Measurements from ENCODE around the gene STEAP4. TPM values are rescaled to one million over a fixed set of nuclear protein-coding genes. Genes with fewer than 3 reads are reported as not detected.

The STEAP4 gene
- polyA plus RNA-seq, 2 of the 4 experiments (the other 2 are of a cell fraction) = not detected

DNA sequence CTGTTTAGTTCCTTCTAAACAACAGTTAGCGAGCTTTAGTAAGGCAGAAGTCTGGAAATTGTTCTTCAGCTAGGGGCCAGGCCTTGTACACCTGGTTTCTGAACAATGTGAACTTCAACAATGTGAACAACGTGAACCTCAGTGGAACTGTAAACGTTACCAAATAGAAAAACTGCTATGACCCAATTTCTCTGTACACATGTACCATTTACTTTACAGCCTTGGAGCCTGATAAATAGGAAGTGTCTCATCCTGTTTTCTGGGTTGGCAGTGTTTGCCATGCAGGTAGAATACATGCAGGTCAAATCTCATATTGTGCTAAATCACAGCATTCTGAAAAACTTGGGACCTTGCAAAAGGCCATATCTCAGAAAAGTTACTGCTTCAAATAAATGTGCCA, 1.6 kb downstream of the STEAP4 start:
- ChIA-PET POLR2A (no interaction called here), CTCF (no interaction called here)
- FAIRE-seq (no peak), ATAC-seq (no peak), DNase-seq (ENCODE audit: low read depth in 1 of 2, low spot score in 1 of 2) (no peak)
- Histone ChIP-seq H3K4me3 (no peak overlapping the region), H3K9me3 (no peaks in the 10 kb centered on the region), H3K4me1 (no peaks in the 10 kb centered on the region), H3K27ac (no peak overlapping the region), H3K4me2 (no peak overlapping the region)
- WGBS (ENCODE audit: missing lambda C conversion rate) = 63% methylated on average over 3 of the region's 3 CpGs
- TF ChIP-seq HOXA7 (CRISPR knock-in tag; IDR thresholded peaks at IDR 0.05) = no peak
- TF ChIP-seq RARB (CRISPR knock-in tag; IDR thresholded peaks at IDR 0.05) = no peak
- no peak for TF ChIP-seq MYC (IDR thresholded peaks at IDR 0.05; ENCODE audit: borderline replicate concordance, low read length)
- TF ChIP-seq, protein P1, sequence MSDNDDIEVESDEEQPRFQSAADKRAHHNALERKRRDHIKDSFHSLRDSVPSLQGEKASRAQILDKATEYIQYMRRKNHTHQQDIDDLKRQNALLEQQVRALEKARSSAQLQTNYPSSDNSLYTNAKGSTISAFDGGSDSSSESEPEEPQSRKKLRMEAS (IDR thresholded peaks at IDR 0.05) = no peak
- no peak for TF ChIP-seq ZNF302 (CRISPR knock-in tag; IDR thresholded peaks at IDR 0.05)
- TF ChIP-seq ESRRA (IDR thresholded peaks at IDR 0.05; ENCODE audit: borderline replicate concordance, low read length) = no peak
- no peak for TF ChIP-seq MAZ (IDR thresholded peaks at IDR 0.05; ENCODE audit: borderline replicate concordance, low read depth, low read length)
- TF ChIP-seq, protein P2, sequence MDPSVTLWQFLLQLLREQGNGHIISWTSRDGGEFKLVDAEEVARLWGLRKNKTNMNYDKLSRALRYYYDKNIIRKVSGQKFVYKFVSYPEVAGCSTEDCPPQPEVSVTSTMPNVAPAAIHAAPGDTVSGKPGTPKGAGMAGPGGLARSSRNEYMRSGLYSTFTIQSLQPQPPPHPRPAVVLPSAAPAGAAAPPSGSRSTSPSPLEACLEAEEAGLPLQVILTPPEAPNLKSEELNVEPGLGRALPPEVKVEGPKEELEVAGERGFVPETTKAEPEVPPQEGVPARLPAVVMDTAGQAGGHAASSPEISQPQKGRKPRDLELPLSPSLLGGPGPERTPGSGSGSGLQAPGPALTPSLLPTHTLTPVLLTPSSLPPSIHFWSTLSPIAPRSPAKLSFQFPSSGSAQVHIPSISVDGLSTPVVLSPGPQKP (IDR thresholded peaks at IDR 0.05; ENCODE audit: low read depth, low read length) = no peak
- TF ChIP-seq CHD2 (IDR thresholded peaks at IDR 0.05; ENCODE audit: low read length, partially characterized antibody) = no peak
- TF ChIP-seq HOXB5 (CRISPR knock-in tag; IDR thresholded peaks at IDR 0.05) = no peak
- no peak for TF ChIP-seq ZC3H11A (IDR thresholded peaks at IDR 0.05)
- TF ChIP-seq, protein P3, sequence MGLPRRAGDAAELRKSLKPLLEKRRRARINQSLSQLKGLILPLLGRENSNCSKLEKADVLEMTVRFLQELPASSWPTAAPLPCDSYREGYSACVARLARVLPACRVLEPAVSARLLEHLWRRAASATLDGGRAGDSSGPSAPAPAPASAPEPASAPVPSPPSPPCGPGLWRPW (IDR thresholded peaks at IDR 0.05) = no peak
- no peak for TF ChIP-seq JUN (IDR thresholded peaks at IDR 0.05)

DNA sequence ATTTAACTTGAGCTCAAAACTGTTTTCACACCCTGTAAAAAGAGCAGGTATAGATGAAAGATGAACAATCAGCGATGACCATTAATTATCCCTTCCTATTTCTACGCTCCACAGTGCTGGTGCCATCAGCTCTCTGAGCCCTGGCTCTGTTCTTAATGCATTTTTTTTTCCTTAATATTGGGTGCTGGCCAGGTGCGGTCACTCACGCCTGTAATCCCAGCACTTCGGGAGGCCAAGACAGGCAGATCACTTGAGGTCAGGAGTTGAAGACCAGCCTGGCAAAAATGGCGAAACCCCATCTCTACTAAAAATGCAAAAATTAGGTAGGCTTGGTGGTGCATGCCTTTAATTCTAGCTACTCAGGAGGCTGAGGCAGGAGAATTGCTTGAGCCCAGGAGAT, 4.2 kb downstream of the STEAP4 start:
- no peak for FAIRE-seq
- no peak overlapping the region for H3K27ac ChIP-seq
- DNase-seq (ENCODE audit: low read depth in 1 of 2, low spot score in 1 of 2) = no peak
- H3K4me3 ChIP-seq = no peak overlapping the region
- no peak overlapping the region for H3K4me2 ChIP-seq
- no peak for ATAC-seq
- ChIA-PET POLR2A (no interaction called here), CTCF (interaction anchor here (0.7 to 0.9 kb wide), 2 partner anchors 9 to 15 kb away, joined by 3 to 4 read pairs; no protein-coding TSS in a partner anchor)
- H3K4me1 ChIP-seq = no peaks in the 10 kb centered on the region
- no peaks in the 10 kb centered on the region for H3K9me3 ChIP-seq
- TF ChIP-seq ZFP36 (IDR thresholded peaks at IDR 0.05; ENCODE audit: borderline replicate concordance, partially characterized antibody) (no peak), HOXA7 (CRISPR knock-in tag; IDR thresholded peaks at IDR 0.05) (no peak), JUNB (IDR thresholded peaks at IDR 0.05) (no peak), RFX5 (IDR thresholded peaks at IDR 0.05) (no peak), PHF8 (IDR thresholded peaks at IDR 0.05; ENCODE audit: borderline replicate concordance, low read depth) (no peak), HEYL (CRISPR knock-in tag; IDR thresholded peaks at IDR 0.05) (no peak), HOXB13 (CRISPR knock-in tag; IDR thresholded peaks at IDR 0.05; ENCODE audit: low read depth) (no peak)
- 48% methylated on average over 6 of the region's 6 CpGs for whole genome bisulfite sequencing (ENCODE audit: missing lambda C conversion rate)

DNA sequence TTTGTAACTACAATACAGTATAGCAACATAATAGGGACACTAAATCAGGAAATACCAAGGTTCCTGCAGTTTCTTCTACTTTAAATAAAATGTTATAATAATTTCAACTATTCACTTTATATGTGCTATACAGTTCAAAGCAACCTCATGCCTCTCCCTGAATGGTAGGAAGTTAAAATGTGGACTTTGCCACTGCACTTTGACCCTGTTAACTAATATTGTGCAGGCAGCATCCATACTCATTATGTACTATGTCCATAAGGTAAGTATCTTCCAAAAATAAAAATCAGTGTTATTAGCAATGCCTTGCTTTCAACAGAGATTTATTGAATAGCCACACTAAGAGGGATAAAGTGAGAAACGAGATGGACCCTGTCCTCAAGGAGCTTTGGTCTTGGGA, 4.8 kb downstream of the STEAP4 start:
- CTCF ChIA-PET = no interaction called here
- Histone ChIP-seq H3K4me1 (no peaks in the 10 kb centered on the region), H3K4me3 (no peak overlapping the region), H3K4me2 (no peak overlapping the region), H3K9me3 (no peaks in the 10 kb centered on the region), H3K27ac (no peak overlapping the region)
- ATAC-seq (no peak), FAIRE-seq (no peak), DNase-seq (ENCODE audit: low read depth in 1 of 2, low spot score in 1 of 2) (no peak)
- POLR2A ChIA-PET = no interaction called here
- 3% methylated on average over 1 of the region's 1 CpG for WGBS (ENCODE audit: missing lambda C conversion rate)
- TF ChIP-seq RFX5 (IDR thresholded peaks at IDR 0.05) (no peak), POLR2A (IDR thresholded peaks at IDR 0.05; ENCODE audit: low read length) (no peak), EHMT2 (IDR thresholded peaks at IDR 0.05; ENCODE audit: low read depth) (no peak), ZFP36 (IDR thresholded peaks at IDR 0.05; ENCODE audit: borderline replicate concordance, partially characterized antibody) (no peak), RARB (CRISPR knock-in tag; IDR thresholded peaks at IDR 0.05) (no peak), CEBPB (IDR thresholded peaks at IDR 0.05) (no peak), EHF (CRISPR knock-in tag; IDR thresholded peaks at IDR 0.05) (no peak), MYC (IDR thresholded peaks at IDR 0.05; ENCODE audit: borderline replicate concordance, low read length) (no peak), FOSB (CRISPR knock-in tag; IDR thresholded peaks at IDR 0.05) (no peak), JUNB (IDR thresholded peaks at IDR 0.05) (no peak), BHLHE40 (IDR thresholded peaks at IDR 0.05; ENCODE audit: low read depth, low read length) (no peak), HOXB5 (CRISPR knock-in tag; IDR thresholded peaks at IDR 0.05) (no peak), CHD2 (IDR thresholded peaks at IDR 0.05; ENCODE audit: low read length, partially characterized antibody) (no peak), ZSCAN20 (CRISPR knock-in tag; IDR thresholded peaks at IDR 0.05) (no peak)
- TF ChIP-seq, protein P4, sequence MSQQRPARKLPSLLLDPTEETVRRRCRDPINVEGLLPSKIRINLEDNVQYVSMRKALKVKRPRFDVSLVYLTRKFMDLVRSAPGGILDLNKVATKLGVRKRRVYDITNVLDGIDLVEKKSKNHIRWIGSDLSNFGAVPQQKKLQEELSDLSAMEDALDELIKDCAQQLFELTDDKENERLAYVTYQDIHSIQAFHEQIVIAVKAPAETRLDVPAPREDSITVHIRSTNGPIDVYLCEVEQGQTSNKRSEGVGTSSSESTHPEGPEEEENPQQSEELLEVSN (IDR thresholded peaks at IDR 0.05; ENCODE audit: borderline replicate concordance, low read depth) = no peak
- TF ChIP-seq, protein P5, sequence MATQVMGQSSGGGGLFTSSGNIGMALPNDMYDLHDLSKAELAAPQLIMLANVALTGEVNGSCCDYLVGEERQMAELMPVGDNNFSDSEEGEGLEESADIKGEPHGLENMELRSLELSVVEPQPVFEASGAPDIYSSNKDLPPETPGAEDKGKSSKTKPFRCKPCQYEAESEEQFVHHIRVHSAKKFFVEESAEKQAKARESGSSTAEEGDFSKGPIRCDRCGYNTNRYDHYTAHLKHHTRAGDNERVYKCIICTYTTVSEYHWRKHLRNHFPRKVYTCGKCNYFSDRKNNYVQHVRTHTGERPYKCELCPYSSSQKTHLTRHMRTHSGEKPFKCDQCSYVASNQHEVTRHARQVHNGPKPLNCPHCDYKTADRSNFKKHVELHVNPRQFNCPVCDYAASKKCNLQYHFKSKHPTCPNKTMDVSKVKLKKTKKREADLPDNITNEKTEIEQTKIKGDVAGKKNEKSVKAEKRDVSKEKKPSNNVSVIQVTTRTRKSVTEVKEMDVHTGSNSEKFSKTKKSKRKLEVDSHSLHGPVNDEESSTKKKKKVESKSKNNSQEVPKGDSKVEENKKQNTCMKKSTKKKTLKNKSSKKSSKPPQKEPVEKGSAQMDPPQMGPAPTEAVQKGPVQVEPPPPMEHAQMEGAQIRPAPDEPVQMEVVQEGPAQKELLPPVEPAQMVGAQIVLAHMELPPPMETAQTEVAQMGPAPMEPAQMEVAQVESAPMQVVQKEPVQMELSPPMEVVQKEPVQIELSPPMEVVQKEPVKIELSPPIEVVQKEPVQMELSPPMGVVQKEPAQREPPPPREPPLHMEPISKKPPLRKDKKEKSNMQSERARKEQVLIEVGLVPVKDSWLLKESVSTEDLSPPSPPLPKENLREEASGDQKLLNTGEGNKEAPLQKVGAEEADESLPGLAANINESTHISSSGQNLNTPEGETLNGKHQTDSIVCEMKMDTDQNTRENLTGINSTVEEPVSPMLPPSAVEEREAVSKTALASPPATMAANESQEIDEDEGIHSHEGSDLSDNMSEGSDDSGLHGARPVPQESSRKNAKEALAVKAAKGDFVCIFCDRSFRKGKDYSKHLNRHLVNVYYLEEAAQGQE (IDR thresholded peaks at IDR 0.05) = no peak
- TF ChIP-seq, protein P6, sequence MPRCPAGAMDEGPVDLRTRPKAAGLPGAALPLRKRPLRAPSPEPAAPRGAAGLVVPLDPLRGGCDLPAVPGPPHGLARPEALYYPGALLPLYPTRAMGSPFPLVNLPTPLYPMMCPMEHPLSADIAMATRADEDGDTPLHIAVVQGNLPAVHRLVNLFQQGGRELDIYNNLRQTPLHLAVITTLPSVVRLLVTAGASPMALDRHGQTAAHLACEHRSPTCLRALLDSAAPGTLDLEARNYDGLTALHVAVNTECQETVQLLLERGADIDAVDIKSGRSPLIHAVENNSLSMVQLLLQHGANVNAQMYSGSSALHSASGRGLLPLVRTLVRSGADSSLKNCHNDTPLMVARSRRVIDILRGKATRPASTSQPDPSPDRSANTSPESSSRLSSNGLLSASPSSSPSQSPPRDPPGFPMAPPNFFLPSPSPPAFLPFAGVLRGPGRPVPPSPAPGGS (IDR thresholded peaks at IDR 0.05) = no peak

Measured in A549 (cell line).